GM12875 (cell line): ENCODE results near the gene RBM8A.

Experiments
- H3K4me3 ChIP-seq: one replicate; pipeline ENCODE4 v1.5.1; 2011; ENCODE audit warnings: low read depth, low read length, control low read depth
- TF ChIP-seq, protein P1 (sequence below): IDR thresholded peaks from 2 replicates; pipeline ENCODE4 v1.5.1; 2011; ENCODE audit warnings: low read depth, mild to moderate bottlenecking, control low read depth, inconsistent platforms, low read length, moderate library complexity, borderline replicate concordance; ENCODE audit not compliant: insufficient read depth

The RBM8A gene

DNA sequence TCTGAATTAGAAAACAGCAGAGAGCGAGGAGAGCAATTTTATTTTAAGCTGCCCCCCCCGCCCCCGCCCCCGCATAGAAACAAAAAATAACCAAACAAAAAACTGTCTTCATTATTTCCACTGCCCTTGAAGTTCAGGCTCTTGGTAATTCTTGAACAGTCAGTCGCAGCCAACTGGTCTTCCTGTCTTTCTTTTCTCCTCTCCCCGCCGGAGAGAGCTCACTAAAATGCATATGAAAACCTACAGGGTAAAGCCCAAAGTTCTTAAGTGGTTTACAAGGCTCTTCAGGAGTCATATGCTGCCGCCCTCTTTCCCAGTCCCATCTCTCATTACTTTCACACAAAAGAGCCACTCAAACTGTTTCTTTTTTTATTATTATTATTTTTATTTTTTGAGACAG, 40.5 kb downstream of the RBM8A start:
- H3K4me3 ChIP-seq = no peak overlapping the region
- TF ChIP-seq, protein P1, sequence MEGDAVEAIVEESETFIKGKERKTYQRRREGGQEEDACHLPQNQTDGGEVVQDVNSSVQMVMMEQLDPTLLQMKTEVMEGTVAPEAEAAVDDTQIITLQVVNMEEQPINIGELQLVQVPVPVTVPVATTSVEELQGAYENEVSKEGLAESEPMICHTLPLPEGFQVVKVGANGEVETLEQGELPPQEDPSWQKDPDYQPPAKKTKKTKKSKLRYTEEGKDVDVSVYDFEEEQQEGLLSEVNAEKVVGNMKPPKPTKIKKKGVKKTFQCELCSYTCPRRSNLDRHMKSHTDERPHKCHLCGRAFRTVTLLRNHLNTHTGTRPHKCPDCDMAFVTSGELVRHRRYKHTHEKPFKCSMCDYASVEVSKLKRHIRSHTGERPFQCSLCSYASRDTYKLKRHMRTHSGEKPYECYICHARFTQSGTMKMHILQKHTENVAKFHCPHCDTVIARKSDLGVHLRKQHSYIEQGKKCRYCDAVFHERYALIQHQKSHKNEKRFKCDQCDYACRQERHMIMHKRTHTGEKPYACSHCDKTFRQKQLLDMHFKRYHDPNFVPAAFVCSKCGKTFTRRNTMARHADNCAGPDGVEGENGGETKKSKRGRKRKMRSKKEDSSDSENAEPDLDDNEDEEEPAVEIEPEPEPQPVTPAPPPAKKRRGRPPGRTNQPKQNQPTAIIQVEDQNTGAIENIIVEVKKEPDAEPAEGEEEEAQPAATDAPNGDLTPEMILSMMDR = no peak

DNA sequence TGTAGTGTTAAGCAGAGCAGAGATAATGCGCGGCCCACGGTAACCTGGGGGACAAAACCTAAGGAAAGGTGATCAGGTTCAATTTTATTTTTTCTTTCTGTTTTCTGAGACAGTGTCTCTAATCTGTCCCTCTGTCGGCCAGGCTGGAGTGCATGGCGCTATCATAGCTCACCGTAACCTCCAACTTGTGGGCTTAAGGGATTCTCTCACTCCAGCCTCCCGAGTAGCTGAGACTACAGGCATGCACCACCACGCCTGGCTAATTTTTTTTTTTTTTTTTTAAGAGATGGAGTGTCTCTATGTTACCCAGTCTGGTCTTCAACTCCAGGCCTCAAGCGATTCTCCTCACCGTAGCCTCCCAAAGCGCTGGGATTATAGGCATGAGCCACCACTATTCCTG, 40.9 kb downstream of the RBM8A start:
- H3K4me3 ChIP-seq = peak overlapping the region; percentile 67

DNA sequence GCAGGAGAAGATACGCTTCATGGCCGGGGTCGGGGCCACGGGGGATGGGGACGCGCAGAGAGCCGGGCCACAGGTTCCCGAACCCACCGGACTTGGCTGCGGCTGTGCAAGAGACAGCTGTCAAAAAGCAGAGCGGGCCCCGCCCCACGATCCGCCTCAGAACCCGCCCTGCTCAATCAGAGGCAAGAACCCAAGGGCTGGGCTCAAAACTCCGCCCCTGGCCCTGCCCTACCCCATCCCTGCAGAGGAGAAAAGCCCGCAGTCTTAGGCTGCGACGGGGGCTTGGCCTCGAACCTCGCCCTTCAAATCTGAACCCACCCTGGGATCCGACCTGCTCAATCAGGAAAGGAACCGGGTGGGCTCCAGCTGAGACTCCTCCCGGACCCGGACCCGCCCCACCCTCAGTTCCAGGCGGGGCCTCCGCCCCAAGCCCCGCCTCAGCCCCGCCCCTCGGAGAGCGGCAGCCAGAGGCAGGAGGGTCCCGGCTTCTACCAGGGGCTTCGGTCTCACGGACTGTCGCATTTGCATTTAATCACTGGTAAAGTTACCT, 41.5 kb downstream of the RBM8A start, which contains the start of gene ANKRD35:
Gene ANKRD35 (minus strand): TSS at position 129 of the 550 bp plus-strand sequence. CDS start 108 bp downstream, at position 21.
- H3K4me3 ChIP-seq = peak within 1 kb of the TSS; percentile 67
- TF ChIP-seq, protein P1 = no peak

More for the DNA sequence above, 40.9 kb downstream of the RBM8A start:
- TF ChIP-seq, protein P1 = no peak

DNA sequence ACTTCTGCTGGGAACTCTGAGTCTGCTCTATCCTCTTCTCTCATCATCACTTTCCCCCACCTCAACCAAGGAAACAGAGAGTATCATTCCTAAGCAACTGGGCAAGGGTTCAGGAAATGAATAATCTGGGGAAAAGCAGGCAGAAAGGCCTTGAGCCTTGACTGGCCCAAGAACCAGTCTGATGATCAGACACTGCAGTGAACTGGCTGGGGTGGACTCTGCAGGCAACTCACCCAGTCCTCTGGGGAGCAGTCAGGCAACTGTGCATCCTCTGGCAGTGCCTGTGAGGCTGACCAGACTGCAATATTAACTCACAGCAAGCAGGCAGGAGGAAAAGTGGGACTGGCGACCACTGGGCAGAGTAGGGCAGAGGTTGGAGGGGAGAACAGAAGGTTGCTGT, 42.6 kb downstream of the RBM8A start:
- no peak overlapping the region for H3K4me3 ChIP-seq
- TF ChIP-seq, protein P1 = no peak

DNA sequence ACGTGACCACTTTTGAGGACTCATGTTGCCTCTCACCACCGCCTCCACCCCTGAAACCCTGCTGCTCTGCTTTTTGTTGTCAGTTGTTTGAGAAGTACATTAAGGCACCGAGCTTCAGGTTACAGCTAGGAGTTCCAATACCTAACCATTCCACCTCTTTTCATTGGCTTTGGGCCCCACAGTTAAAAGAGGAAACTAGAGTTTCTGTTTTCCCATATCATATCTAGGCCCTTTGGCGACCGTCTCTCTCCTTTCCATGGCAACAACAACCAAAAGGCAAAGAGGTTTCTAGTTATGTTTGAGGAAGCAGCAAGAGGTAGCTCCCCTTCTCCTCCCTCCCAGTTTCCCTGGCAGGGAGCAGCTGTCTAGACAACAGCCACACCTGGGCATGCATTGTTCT, 47.5 kb downstream of the RBM8A start:
- no peak overlapping the region for H3K4me3 ChIP-seq
- TF ChIP-seq, protein P1 = no peak

DNA sequence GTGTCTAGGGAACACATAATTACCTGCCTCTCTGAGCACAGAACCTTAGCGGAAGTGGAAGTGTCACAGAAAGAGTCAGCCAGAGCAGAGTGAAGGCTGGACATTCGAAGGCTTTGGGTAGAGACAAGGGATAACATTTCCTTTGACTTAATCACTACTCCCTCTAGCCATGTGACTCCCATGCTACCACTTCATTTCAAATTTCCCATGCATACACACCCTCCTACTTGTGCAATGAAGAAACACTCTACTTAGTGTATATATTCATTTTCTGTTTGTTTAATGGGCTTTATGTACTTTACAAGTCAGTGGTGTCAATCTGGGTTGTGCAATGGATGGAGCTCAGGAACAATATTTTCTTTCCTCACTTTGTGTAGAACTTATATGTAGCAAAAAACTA, 48.6 kb downstream of the RBM8A start:
- TF ChIP-seq, protein P1 = no peak

DNA sequence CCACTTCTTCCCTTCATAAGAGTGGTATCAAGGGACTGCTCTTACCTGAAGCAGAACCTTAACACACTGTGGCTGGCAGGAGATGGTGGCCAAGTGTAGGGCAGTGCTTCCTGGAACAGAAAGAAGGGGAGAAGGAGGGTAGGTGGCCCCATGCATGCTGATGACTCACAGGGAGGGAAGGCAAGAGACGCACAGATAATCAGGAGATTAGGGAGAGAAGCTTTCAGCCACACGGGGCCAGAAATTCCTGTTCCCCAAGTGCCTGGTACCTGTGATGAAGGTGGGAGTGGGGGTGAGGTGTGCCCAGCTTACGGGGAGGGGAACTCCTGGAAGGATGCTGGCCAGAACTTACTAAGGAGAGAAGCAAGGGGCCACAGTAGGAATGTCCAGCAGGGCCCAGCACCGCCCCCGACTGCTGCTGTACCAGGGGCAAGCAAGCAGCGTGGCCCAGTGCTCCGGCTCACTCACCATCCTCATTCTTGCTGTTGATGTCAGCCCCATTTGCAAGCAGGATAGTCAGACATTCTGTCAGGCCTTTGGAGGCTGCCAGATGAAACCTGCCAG, 49.3 kb downstream of the RBM8A start:
- TF ChIP-seq, protein P1 = no peak
- H3K4me3 ChIP-seq = no peak overlapping the region

More for the DNA sequence above, 48.6 kb downstream of the RBM8A start:
- no peak overlapping the region for H3K4me3 ChIP-seq
